NCI-H510A treated with DMSO at 0.1 percent for 48 hours (cell line): ENCODE data around the gene SEPTIN14.
"Not testable (repeated sequence)": the region's sequence is repeated elsewhere in the genome, so short reads cannot be mapped to it uniquely, and the experiment has no call there.

Experiments
- DNase-seq: peaks from one replicate; lab custom pipeline; 2025; lab: John Stamatoyannopoulos, UW

The SEPTIN14 gene

GRCh38 chr7:55862652-55863051 lies at the start of gene SEPTIN14:
TSS of gene SEPTIN14 (minus strand) at chr7:55862752. CDS start at chr7:55861996, 756 bp downstream.
- not testable (repeated sequence) for DNase-seq

GRCh38 chr7:55903985-55904759 lies 41.6 kb upstream of the SEPTIN14 start:
- DNase-seq, result no peak

GRCh38 chr7:55901059-55901458 lies 38.5 kb upstream of the SEPTIN14 start:
- not testable (repeated sequence) for DNase-seq

- DNase-seq, result no peak
These were observed 35.7 kb upstream of the SEPTIN14 start for GRCh38 chr7:55898287-55898686.

- no peak for DNase-seq
These were observed 32.5 kb upstream of the SEPTIN14 start for GRCh38 chr7:55895021-55895420.

GRCh38 chr7:55893940-55894339 lies 31.4 kb upstream of the SEPTIN14 start:
- DNase-seq, result no peak

GRCh38 chr7:55888378-55888777 lies 25.8 kb upstream of the SEPTIN14 start:
- peak; percentile 35 for DNase-seq

GRCh38 chr7:55887821-55888247 lies 25.3 kb upstream of the SEPTIN14 start:
- peak; percentile 45 for DNase-seq

- no peak for DNase-seq
These were observed 21.8 kb upstream of the SEPTIN14 start for GRCh38 chr7:55884321-55884720.

- no peak for DNase-seq
These were observed 16.1 kb upstream of the SEPTIN14 start for GRCh38 chr7:55878691-55879090.

GRCh38 chr7:55877308-55877707 lies 14.8 kb upstream of the SEPTIN14 start:
- no peak for DNase-seq

- DNase-seq, result no peak
These were observed 11.2 kb upstream of the SEPTIN14 start for GRCh38 chr7:55873765-55874164.

- no peak for DNase-seq
These were observed 9.5 kb upstream of the SEPTIN14 start for GRCh38 chr7:55871932-55872485.

- not testable (repeated sequence) for DNase-seq
These were observed 6.4 kb upstream of the SEPTIN14 start for GRCh38 chr7:55868989-55869388.

GRCh38 chr7:55845164-55845563 lies 17.4 kb downstream of the SEPTIN14 start:
- DNase-seq, result not testable (repeated sequence)

GRCh38 chr7:55838595-55838994 lies 24.0 kb downstream of the SEPTIN14 start:
- DNase-seq, result no peak

GRCh38 chr7:55827577-55827976 lies 35.0 kb downstream of the SEPTIN14 start:
- DNase-seq, result no peak

- DNase-seq, result no peak
These were observed 43.9 kb downstream of the SEPTIN14 start for GRCh38 chr7:55818686-55819085.

GRCh38 chr7:55797260-55797659 lies 65.3 kb downstream of the SEPTIN14 start:
- not testable (repeated sequence) for DNase-seq

GRCh38 chr7:55794527-55794926 lies 68.0 kb downstream of the SEPTIN14 start:
- DNase-seq, result no peak

- no peak for DNase-seq
These were observed 70.5 kb downstream of the SEPTIN14 start for GRCh38 chr7:55792048-55792447.

GRCh38 chr7:55787796-55788195 lies 74.8 kb downstream of the SEPTIN14 start:
- DNase-seq, result no peak

GRCh38 chr7:55786901-55787300 lies 75.7 kb downstream of the SEPTIN14 start:
- DNase-seq, result no peak

- not testable (repeated sequence) for DNase-seq
These were observed 77.1 kb downstream of the SEPTIN14 start for GRCh38 chr7:55785444-55785843.
